GM23248 (cell line): ENCODE data around the gene KRTAP5-1.

Experiments used
- EZH2 ChIP-seq: fragments of 200-600 bp; sonication (generic); IDR thresholded peaks from 2 replicates; pipeline ENCODE4 v1.6.1; 2018; ENCODE audit warnings: antibody characterized with exemption, mild to moderate bottlenecking; ENCODE audit not compliant: insufficient read depth, poor library complexity, severe bottlenecking
- EZH2phosphoT487 ChIP-seq: fragments of 200-600 bp; sonication (generic); IDR thresholded peaks from 2 replicates; pipeline ENCODE4 v1.6.1; 2018; ENCODE audit warnings: antibody characterized with exemption, moderate library complexity, mild to moderate bottlenecking, low read depth; ENCODE audit not compliant: insufficient read depth

DNA sequence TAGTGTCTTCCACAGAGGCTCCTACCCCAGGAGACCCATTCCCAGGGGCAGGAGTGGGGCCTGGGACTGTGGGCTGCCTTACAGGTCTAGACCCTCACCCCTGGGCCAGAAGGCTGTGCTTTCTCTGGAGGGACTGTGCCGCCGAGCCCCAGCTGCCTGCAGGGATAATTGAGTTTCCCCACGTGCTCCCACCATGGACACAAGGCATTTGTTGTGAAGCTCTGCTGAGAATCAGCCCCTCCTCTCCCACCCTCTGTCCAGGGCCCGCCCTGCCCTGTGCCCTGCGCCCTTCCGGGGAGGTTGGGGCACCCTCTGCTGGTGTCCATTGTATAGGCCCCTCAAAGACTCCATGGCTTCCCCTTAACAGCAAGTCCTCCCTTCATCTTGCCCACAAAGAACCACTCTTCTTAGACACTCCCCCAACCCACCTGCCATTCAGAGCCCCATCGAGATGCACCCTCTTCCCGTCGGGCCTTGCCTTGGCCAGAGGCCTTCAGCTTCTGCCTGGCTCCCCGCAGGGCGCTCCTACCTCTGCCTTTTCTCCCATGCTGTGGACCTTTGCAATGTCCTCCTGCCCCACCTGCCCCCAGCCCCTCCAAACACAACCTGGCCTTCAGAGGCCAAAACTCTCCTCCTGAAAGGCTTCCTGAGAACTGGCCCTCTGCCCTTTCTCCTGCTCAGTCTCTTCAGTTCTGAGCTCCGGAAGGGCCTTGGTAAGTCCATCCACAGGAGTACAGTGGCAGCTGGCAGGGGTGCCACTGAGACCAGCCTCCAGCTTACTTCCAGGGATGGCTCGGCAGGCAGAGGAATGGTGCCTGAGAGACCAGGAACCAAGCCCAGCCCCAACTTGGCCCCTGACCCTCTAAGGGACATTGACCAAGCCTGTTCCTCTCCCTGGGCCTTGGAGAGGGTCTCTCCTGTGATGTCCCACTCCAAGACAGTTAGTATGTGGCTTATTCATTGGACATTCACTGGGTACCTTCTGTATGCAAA lies 35.4 kb downstream of the KRTAP5-1 start:
- TF ChIP-seq EZH2, result no peak
- TF ChIP-seq EZH2phosphoT487, result no peak
